Activated naive CD4-positive, alpha-beta T cell (primary cell): ENCODE results near the gene APOL4.
"Not testable (repeated sequence)": the region's sequence is repeated elsewhere in the genome, so short reads cannot be mapped to it uniquely, and the experiment has no call there.

Experiments
- DNase-seq, 4 experiments: peaks; one replicate each; lab custom pipeline; 2025; lab: John Stamatoyannopoulos, UW

APOL4 gene

GRCh38 chr22:36153501-36154422 lies 47.8 kb downstream of the APOL4 start:
- no peak for DNase-seq

GRCh38 chr22:36152821-36153220 lies 48.8 kb downstream of the APOL4 start:
- not testable (repeated sequence) for DNase-seq

GRCh38 chr22:36152088-36152487 lies 49.5 kb downstream of the APOL4 start:
- DNase-seq = no peak

GRCh38 chr22:36151006-36151595 lies 50.5 kb downstream of the APOL4 start:
- DNase-seq = no peak

DNA sequence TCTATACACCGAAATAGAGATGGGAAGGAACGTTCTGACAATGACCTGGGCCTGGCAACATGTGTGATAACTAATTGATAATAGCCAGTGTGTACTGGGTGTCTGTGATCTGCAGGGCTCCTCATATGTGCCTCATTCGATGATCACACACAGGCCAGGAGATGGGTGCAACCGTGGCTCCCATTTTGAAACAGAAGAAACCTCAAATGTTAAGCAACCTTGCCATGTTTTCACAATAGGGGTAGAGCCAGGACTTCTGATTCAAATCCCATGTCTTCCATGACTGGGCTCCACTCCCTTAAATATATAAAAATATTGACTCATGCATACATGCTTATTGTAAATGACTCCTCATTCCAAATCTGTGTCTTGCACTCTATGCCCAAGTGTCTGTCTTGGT lies 52.2 kb downstream of the APOL4 start:
- DNase-seq = no peak

- DNase-seq = no peak
Measured at GRCh38 chr22:36148411-36148810, 53.2 kb downstream of the APOL4 start.

- DNase-seq = no peak
Measured at GRCh38 chr22:36147196-36147791, 54.3 kb downstream of the APOL4 start.

- no peak for DNase-seq
Measured at GRCh38 chr22:36145881-36146280, 55.7 kb downstream of the APOL4 start.

- no peak for DNase-seq
Measured at GRCh38 chr22:36144886-36145541, 56.6 kb downstream of the APOL4 start.

DNA sequence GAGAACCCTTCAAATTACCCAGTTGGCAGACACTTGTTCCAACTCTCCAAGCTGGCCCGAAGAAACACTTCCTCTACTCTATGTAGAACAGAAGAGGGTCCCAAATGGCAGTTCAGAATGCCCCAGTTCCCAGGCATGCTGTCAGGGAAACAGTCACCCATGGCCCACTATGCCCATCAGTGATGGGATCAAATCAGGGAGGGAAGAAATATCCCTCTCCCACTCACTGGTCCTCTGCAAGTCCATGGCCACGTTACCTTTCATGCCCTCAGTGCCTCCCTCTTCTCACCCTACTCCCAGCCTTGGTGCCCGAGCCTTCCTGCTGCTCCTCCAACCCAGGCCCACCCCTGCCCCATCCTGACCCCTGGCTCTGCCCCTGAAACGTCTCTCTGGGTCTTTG lies 57.7 kb downstream of the APOL4 start:
- no peak for DNase-seq

DNA sequence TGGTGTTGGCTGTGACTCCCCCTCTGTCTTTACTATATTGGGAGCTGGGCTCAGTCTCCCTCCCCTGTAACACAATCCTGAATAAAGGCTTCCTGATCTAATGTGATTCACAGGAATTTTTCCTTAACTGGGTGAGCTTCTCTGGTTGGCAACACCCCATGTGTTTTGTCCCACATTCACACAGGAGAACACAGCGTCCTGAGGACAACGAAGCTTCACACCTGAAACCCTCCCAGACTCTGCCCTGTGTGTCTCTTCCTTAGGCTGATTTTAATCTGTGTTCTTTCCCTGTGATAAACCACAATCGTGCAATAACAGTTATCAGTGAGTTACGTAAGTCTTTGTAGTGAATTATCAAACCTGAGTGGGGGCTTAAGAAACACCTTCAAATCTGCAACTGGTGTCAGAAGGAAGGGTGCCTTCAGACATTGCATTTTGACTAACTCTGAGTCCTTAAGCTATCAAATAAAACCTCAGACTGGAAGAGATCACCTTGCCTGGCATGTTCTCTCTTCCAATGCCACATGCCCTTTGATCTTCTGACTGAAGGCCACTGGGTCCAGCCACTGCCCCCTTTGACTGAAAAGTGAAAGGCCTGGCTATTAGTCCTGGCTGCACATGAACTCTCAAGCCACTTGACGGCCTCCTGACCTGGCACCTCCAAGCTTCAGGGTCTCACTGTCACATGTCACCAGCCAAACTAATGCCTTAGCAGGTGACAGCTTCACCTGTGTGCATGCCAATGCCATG lies 58.4 kb downstream of the APOL4 start:
- no peak for DNase-seq

- no peak for DNase-seq
Measured at GRCh38 chr22:36141481-36141880, 60.1 kb downstream of the APOL4 start.
